IMR-90 (cell line): Measurements from ENCODE around the gene TPRX2. TPM values are rescaled to one million over a fixed set of nuclear protein-coding genes. Genes with fewer than 3 reads are reported as not detected.

Experiments
- ATAC-seq: fragments of 200-7000 bp; cut with Tn5 transposase; 2 replicates; pipeline ENCODE4 v1.9.1; 2020; ENCODE audit warnings: low read depth, mild to moderate bottlenecking, moderate library complexity
- BruUV-seq: library from RNA; stranded (reverse); fragments of 400-500 nt; replicated peaks from 2 replicates; lab custom pipeline; 2021; lab: Mats Ljungman, UMichigan
- CTCF ChIA-PET: fragments of 300-600 bp; formaldehyde crosslinking; extraction: SDS; loops from one replicate; lab custom pipeline; 2021; ENCODE audit warnings: antibody characterized with exemption; lab: Yijun Ruan, JAX
- POLR2A ChIA-PET: fragments of 300-600 bp; sonication (Branson Sonifier 250); formaldehyde crosslinking; loops from one replicate; lab custom pipeline; 2022; ENCODE audit warnings: antibody characterized with exemption; ENCODE audit not compliant: unreplicated experiment; lab: Charles Lee
- DNase-seq: peaks from one replicate; pipeline ENCODE4 v3.0.0; 2013
- H2AFZ ChIP-seq: replicated peaks from 2 replicates; pipeline ENCODE3; 2013; ENCODE audit warnings: low read length, mild to moderate bottlenecking; ENCODE audit not compliant: poor library complexity
- H2AK5ac ChIP-seq: 2 replicates; pipeline ENCODE4 v1.6.1; 2013; ENCODE audit warnings: low read depth, low read length, inconsistent platforms
- H2AK9ac ChIP-seq: replicated peaks from 2 replicates; pipeline ENCODE3; 2013; ENCODE audit warnings: mild to moderate bottlenecking, low read depth, low read length, moderate library complexity; ENCODE audit not compliant: poor library complexity
- H2BK120ac ChIP-seq: 2 replicates; pipeline ENCODE4 v1.6.1; 2013; ENCODE audit warnings: low read depth, low read length, inconsistent platforms
- H2BK15ac ChIP-seq: 3 replicates; pipeline ENCODE4 v1.6.1; 2013; ENCODE audit warnings: low read depth, low read length, inconsistent platforms
- H2BK20ac ChIP-seq: 2 replicates; pipeline ENCODE4 v1.6.1; 2013; ENCODE audit warnings: low read depth, mild to moderate bottlenecking, inconsistent platforms, low read length, moderate library complexity
- H2BK5ac ChIP-seq: 2 replicates; pipeline ENCODE4 v1.6.1; 2013; ENCODE audit warnings: mild to moderate bottlenecking, low read depth, low read length, inconsistent platforms; ENCODE audit not compliant: poor library complexity, severe bottlenecking
- H3K14ac ChIP-seq: replicated peaks from 2 replicates; pipeline ENCODE4 v1.6.1; 2013; ENCODE audit warnings: low read depth, low read length, inconsistent platforms
- H3K18ac ChIP-seq: 2 replicates; pipeline ENCODE4 v1.6.1; 2013; ENCODE audit warnings: low read depth, low read length, control low read depth
- H3K23ac ChIP-seq: 2 replicates; pipeline ENCODE4 v1.6.1; 2013; ENCODE audit warnings: low read depth, low read length, inconsistent platforms
- H3K27ac ChIP-seq: 2 replicates; pipeline ENCODE4 v1.5.1; 2013; ENCODE audit warnings: mild to moderate bottlenecking, control low read depth, low read length; ENCODE audit not compliant: insufficient read depth
- H3K27me3 ChIP-seq: 2 replicates; pipeline ENCODE4 v1.6.1; 2013; ENCODE audit warnings: low read length; ENCODE audit not compliant: control insufficient read depth, insufficient read depth
- H3K36me3 ChIP-seq: 2 replicates; pipeline ENCODE4 v1.6.1; 2013; ENCODE audit warnings: low read length, mixed read lengths; ENCODE audit not compliant: control insufficient read depth, insufficient read depth
- H3K4ac ChIP-seq: 2 replicates; pipeline ENCODE4 v1.6.1; 2013; ENCODE audit warnings: low read depth, low read length, inconsistent platforms
- H3K4me1 ChIP-seq: 2 replicates; pipeline ENCODE4 v1.6.1; 2013; ENCODE audit warnings: low read length, mixed read lengths; ENCODE audit not compliant: control insufficient read depth, insufficient read depth
- H3K4me2 ChIP-seq: 2 replicates; pipeline ENCODE4 v1.6.1; 2013; ENCODE audit warnings: low read depth, mild to moderate bottlenecking, control low read depth, low read length, moderate library complexity
- H3K4me3 ChIP-seq: 2 replicates; pipeline ENCODE4 v1.5.1; 2013; ENCODE audit warnings: low read depth, mild to moderate bottlenecking, control low read depth, low read length, moderate library complexity; ENCODE audit not compliant: insufficient read depth
- H3K56ac ChIP-seq: 2 replicates; pipeline ENCODE4 v1.6.1; 2013; ENCODE audit warnings: low read length, inconsistent platforms; ENCODE audit not compliant: insufficient read depth; ENCODE audit errors: extremely low read depth
- H3K79me1 ChIP-seq, 2 experiments: 2 replicates each; pipeline ENCODE4 v1.6.1; 2013; ENCODE audit warnings: low read length in 2 of 2, inconsistent platforms in 1 of 2, low read depth in 1 of 2
- H3K9ac ChIP-seq: 2 replicates; pipeline ENCODE4 v1.6.1; 2013; ENCODE audit warnings: low read depth, low read length, control low read depth
- H3K9me1 ChIP-seq: 2 replicates; pipeline ENCODE4 v1.6.1; 2013; ENCODE audit warnings: low read length, inconsistent platforms; ENCODE audit not compliant: insufficient read depth
- H3K9me3 ChIP-seq: 2 replicates; pipeline ENCODE4 v1.6.1; 2013; ENCODE audit warnings: low read length; ENCODE audit not compliant: control insufficient read depth, insufficient read depth
- H4K20me1 ChIP-seq: 2 replicates; pipeline ENCODE4 v1.6.1; 2013; ENCODE audit warnings: low read length, inconsistent platforms; ENCODE audit not compliant: insufficient read depth
- H4K5ac ChIP-seq: 2 replicates; pipeline ENCODE4 v1.6.1; 2013; ENCODE audit warnings: mild to moderate bottlenecking, low read depth, low read length, control low read depth
- H4K8ac ChIP-seq, 2 experiments: 2 replicates each; pipeline ENCODE4 v1.6.1; 2013; ENCODE audit warnings: low read depth in 2 of 2, low read length in 2 of 2, control low read depth in 1 of 2, inconsistent platforms in 1 of 2
- H4K91ac ChIP-seq: 2 replicates; pipeline ENCODE4 v1.6.1; 2013; ENCODE audit warnings: low read depth, low read length, inconsistent platforms; ENCODE audit not compliant: insufficient read depth
- ELK1 ChIP-seq: fragments of 150-350 bp; IDR thresholded peaks from 2 replicates; pipeline ENCODE4 v1.6.1; 2016; ENCODE audit warnings: low read depth, mild to moderate bottlenecking, low read length, moderate library complexity, borderline replicate concordance
- RAD21 ChIP-seq: IDR thresholded peaks from 2 replicates; pipeline ENCODE4 v1.6.1; 2012; ENCODE audit warnings: low read length, improper control_type of control experiment
- USF2 ChIP-seq: fragments of 150-350 bp; IDR thresholded peaks from 2 replicates; pipeline ENCODE4 v1.6.1; 2017; ENCODE audit warnings: mild to moderate bottlenecking, antibody characterized with exemption, low read length, low read depth
- WGBS, 2 experiments: methylation state at CpG; one replicate each; pipeline versions ENCODE4 v1.1.5 to v1.1.7; 2013; ENCODE audit warnings: missing lambda C conversion rate in 2 of 2; ENCODE audit not compliant: insufficient read length in 1 of 2; ENCODE audit errors: extremely low coverage in 2 of 2; 5-methylcytosine and 5-hydroxymethylcytosine counted together
- dilution Hi-C: fragments of 300-500 bp; cut with HindIII; formaldehyde crosslinking; loops from one replicate; pipeline ENCODE4 v1.14.3; 2018; ENCODE audit warnings: low sequenced_read_pairs; ENCODE audit not compliant: unreplicated experiment
- in situ Hi-C: fragments of 300-500 bp; cut with MboI; formaldehyde crosslinking; loops from 3 replicates; pipeline ENCODE4 v1.14.3; 2019; ENCODE audit warnings: low sequenced_read_pairs, inconsistent platforms, mixed read lengths
- intact Hi-C: fragments of 100-400 bp; cut with micrococcal nuclease; formaldehyde crosslinking; loops from 2 replicates; pipeline ENCODE4 v1.10.0; 2022
- polyA plus RNA-seq, 3 experiments: library from polyadenylated mRNA; depleted of rRNA; stranded (reverse); fragments of >200 nt; gene quantifications; 2 replicates each; pipeline ENCODE4 v1.2.3, GENCODE V29; 2012; ENCODE audit warnings: low replicate concordance in 1 of 3
- total RNA-seq: library from RNA; depleted of rRNA; stranded (reverse); fragments of >200 nt; gene quantifications from 2 replicates; pipeline ENCODE4 v1.2.3, GENCODE V29; 2012

TPRX2 gene
- total and polyA plus RNA-seq, 2 of the 4 experiments (the other 2 are of a cell fraction): not detected

GRCh38 chr19:47897861-47898260 lies 38.8 kb downstream of the TPRX2 start:
- in situ Hi-C loops (loop anchor here (10.0 kb wide), 1 partner anchor 87 kb away; no protein-coding TSS in a partner anchor), intact Hi-C loops (no loop called here), dilution Hi-C loops (no loop called here)
- ChIA-PET POLR2A (no interaction called here), CTCF (no interaction called here)
- Histone ChIP-seq H3K27ac (no peak overlapping the region), H2BK120ac (no peak overlapping the region), H4K8ac (no peak overlapping the region), H4K20me1 (no peaks in the 10 kb centered on the region), H3K36me3 (no peaks in the 10 kb centered on the region), H3K56ac (no peak overlapping the region), H3K14ac (no peak overlapping the region), H2AK5ac (no peak overlapping the region), H2BK5ac (no peak overlapping the region), H2AK9ac (no peak overlapping the region), H3K4me1 (no peaks in the 10 kb centered on the region), H2BK20ac (no peak overlapping the region), H3K27me3 (no peaks in the 10 kb centered on the region), H3K9me3 (0 out of 2 replicates have a peak, but pooled peaks cover 3% of the 10 kb centered on the region), H2AFZ (no peak overlapping the region), H4K5ac (no peak overlapping the region), H3K4me3 (no peak overlapping the region), H3K23ac (no peak overlapping the region), H2BK15ac (no peak overlapping the region), H3K9me1 (no peaks in the 10 kb centered on the region), H3K18ac (no peak overlapping the region), H4K91ac (no peak overlapping the region), H3K9ac (no peak overlapping the region), H3K79me1 (no peaks in the 10 kb centered on the region), H3K4me2 (no peak overlapping the region), H3K4ac (no peak overlapping the region)
- no CpG with 5 or more reads among the region's 9 CpGs for WGBS, 2 experiments
- no peak for TF ChIP-seq ELK1
- no peak for TF ChIP-seq USF2
- no peak for TF ChIP-seq RAD21
- no peak for DNase-seq
- ATAC-seq: no peak
- no TSS peak for BruUV-seq
